Mesodermal cell (in vitro differentiated cells): Measurements from ENCODE around the gene HSF2BP.
A peak's percentile ranks its signal among the peaks of the same experiment; 100 is the strongest.

Experiments used
- H3K27ac ChIP-seq: 2 replicates; pipeline ENCODE4 v1.7.0; 2013; ENCODE audit warnings: mild to moderate bottlenecking, low read depth, low read length, moderate library complexity; ENCODE audit not compliant: severe bottlenecking
- H3K36me3 ChIP-seq: 2 replicates; pipeline ENCODE4 v1.7.1; 2013; ENCODE audit warnings: mild to moderate bottlenecking, low read length, moderate library complexity; ENCODE audit not compliant: control insufficient read depth, insufficient read depth
- H3K4me1 ChIP-seq: one replicate; pipeline ENCODE4 v1.7.1; 2013; ENCODE audit warnings: mild to moderate bottlenecking, low read length; ENCODE audit not compliant: insufficient read depth, control insufficient read depth, poor library complexity, severe bottlenecking
- H3K4me3 ChIP-seq: 2 replicates; pipeline ENCODE4 v1.7.0; 2013; ENCODE audit warnings: low read length, control low read depth, mild to moderate bottlenecking; ENCODE audit not compliant: insufficient read depth, poor library complexity, severe bottlenecking; ENCODE audit errors: extremely low read depth
- H3K9me3 ChIP-seq: 2 replicates; pipeline ENCODE4 v1.7.1; 2013; ENCODE audit warnings: mild to moderate bottlenecking, low read length, moderate library complexity; ENCODE audit not compliant: control insufficient read depth
- WGBS, 2 experiments: methylation state at CpG; one replicate each; pipeline ENCODE4 v1.1.5; 2013; ENCODE audit warnings: missing lambda C conversion rate in 2 of 2; ENCODE audit not compliant: insufficient coverage in 2 of 2; 5-methylcytosine and 5-hydroxymethylcytosine counted together

The HSF2BP gene

GRCh38 chr21:43603641-43604504 lies 55.4 kb downstream of the HSF2BP start:
- WGBS, 2 experiments, result 79 to 92% methylated on average over 5 to 6 of the region's 8 CpGs
- no peak overlapping the region for H3K4me3 ChIP-seq
- no peaks in the 10 kb centered on the region for H3K36me3 ChIP-seq
- H3K9me3 ChIP-seq, result no peaks in the 10 kb centered on the region
- no peak overlapping the region for H3K27ac ChIP-seq
- peaks cover 49% of the 10 kb centered on the region for H3K4me1 ChIP-seq

DNA sequence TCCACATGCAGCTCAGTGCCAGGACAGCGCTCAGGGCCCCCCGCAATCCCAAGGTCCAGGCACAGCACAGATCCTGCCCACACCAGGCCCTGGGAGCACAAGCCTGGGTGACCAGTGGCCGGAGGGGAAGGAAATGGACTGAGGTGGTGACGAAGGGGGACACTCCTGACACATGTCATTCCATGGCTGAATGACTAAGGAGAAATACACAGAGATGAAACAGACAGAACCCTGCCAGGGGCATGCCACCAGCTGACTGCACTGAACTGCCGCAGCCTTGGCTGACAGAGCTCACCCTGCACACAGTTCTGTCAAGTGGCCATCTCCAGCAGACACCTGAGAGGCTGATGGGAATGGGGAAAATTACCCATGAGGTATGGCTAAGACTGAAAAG lies 56.1 kb downstream of the HSF2BP start:
- H3K9me3 ChIP-seq, result no peaks in the 10 kb centered on the region
- no peak overlapping the region for H3K4me3 ChIP-seq
- 71 to 94% methylated on average over 3 to 5 of the region's 5 CpGs for WGBS, 2 experiments
- H3K36me3 ChIP-seq, result no peaks in the 10 kb centered on the region
- H3K4me1 ChIP-seq, result peaks cover 55% of the 10 kb centered on the region
- no peak overlapping the region for H3K27ac ChIP-seq

DNA sequence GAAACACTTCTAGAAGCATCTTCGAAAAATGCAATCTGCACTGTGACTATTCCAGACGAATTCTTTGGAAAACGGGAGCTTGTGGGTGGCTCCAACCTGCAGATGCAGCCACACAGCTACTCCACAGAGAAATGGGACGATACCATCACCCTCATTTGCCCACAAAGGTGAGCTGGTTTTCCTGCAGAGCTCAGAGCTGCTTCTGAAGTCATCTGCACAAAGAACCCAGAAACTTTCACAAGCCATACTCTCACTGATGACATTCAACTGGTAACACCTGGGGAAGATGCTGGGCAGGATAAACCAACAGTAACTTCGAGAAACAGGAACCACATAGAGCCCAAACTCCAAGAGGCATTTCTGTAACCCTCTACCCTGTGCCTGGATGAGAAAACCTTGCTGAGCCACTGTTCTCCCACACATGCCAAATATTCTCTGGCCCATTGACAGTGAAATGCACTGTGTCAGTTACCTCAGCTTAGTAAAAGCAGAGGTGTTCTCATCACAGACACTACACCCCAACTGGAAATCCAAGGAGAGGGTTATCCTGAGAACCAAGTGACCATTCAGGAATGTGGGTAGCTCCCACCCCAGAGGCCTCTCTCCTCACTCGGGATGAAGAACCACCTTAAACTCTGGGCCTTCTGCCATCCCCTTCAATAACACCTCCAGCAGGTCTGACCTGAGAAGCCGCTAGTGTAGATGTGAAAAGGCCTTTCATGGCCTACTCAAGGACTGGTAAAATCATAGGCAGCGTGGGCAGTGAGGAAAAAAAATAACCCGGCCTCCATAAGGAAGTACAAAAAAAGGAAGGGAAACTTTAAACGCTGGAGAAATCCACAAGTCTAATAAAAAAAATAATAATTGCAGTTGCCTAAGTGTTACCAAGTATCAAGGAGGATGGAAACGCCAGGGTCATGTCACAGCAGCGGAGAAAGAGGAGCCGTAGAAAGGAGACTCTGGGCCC lies 56.7 kb downstream of the HSF2BP start:
- 91 to 95% methylated on average over 9 to 11 of the region's 13 CpGs for WGBS, 2 experiments
- no peak overlapping the region for H3K27ac ChIP-seq
- H3K4me1 ChIP-seq, result peaks cover 61% of the 10 kb centered on the region

GRCh38 chr21:43600642-43601402 lies 58.5 kb downstream of the HSF2BP start:
- H3K9me3 ChIP-seq, result no peaks in the 10 kb centered on the region
- 88 to 93% methylated on average over 7 to 9 of the region's 12 CpGs for WGBS, 2 experiments
- no peak overlapping the region for H3K4me3 ChIP-seq
- no peak overlapping the region for H3K27ac ChIP-seq
- peaks cover 61% of the 10 kb centered on the region for H3K4me1 ChIP-seq
- no peaks in the 10 kb centered on the region for H3K36me3 ChIP-seq

More for the DNA sequence above, 56.7 kb downstream of the HSF2BP start:
- H3K4me3 ChIP-seq, result no peak overlapping the region
- no peaks in the 10 kb centered on the region for H3K9me3 ChIP-seq
- H3K36me3 ChIP-seq, result no peaks in the 10 kb centered on the region

GRCh38 chr21:43599728-43600127 lies 59.6 kb downstream of the HSF2BP start:
- no peak overlapping the region for H3K4me3 ChIP-seq
- peaks cover 59% of the 10 kb centered on the region for H3K4me1 ChIP-seq
- no peaks in the 10 kb centered on the region for H3K9me3 ChIP-seq
- 100% methylated on average over 1 to 2 of the region's 5 CpGs for WGBS, 2 experiments
- no peak overlapping the region for H3K27ac ChIP-seq
- no peaks in the 10 kb centered on the region for H3K36me3 ChIP-seq

GRCh38 chr21:43598416-43599120 lies 60.7 kb downstream of the HSF2BP start:
- no peaks in the 10 kb centered on the region for H3K9me3 ChIP-seq
- 87 to 95% methylated on average over 5 to 6 of the region's 7 CpGs for WGBS, 2 experiments
- no peaks in the 10 kb centered on the region for H3K36me3 ChIP-seq
- H3K4me3 ChIP-seq, result no peak overlapping the region
- H3K27ac ChIP-seq, result peak overlapping the region; percentile 87
- peaks cover 59% of the 10 kb centered on the region for H3K4me1 ChIP-seq

DNA sequence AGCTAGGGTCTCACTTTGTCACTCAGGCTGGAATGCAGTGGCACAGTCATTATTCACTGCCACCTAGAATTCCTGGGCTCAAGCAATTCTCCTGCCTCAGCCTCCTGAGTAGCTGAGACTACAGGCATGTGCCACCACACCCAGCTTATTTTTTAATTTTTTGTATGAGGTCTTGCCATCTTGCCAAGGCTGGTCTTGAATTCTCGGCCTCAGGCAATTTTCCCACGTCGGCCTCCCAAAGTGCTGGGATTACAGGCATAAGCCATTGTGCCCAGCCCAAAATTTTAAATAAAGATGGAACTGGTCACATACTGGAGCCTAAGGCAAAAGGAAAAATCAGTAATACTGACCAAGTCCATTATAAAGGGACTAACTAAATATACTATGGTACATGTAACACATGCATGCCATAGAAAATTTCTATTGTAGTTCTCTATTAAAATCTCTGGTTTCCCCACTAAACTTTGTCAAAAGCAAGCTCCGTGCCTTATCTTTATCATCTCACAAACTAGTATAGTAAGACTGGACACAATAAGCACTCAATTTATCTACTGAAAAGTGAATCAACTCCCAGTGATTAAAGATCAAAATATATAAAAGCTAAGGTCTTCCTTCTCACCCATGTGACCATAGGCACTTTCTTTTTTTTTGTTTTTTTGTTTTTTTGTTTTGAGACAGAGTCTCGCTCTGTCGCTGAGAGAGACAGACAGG lies 61.6 kb downstream of the HSF2BP start:
- Histone ChIP-seq H3K27ac (no peak overlapping the region), H3K9me3 (no peaks in the 10 kb centered on the region), H3K36me3 (no peaks in the 10 kb centered on the region), H3K4me3 (no peak overlapping the region), H3K4me1 (peaks cover 62% of the 10 kb centered on the region)
- WGBS, 2 experiments, result 90 to 98% methylated on average over 5 of the region's 6 CpGs

- no CpG with 5 or more reads among the region's 1 CpG for WGBS, 2 experiments
Observed at GRCh38 chr21:43597052-43597451, 62.2 kb downstream of the HSF2BP start.

GRCh38 chr21:43596616-43597015 lies 62.7 kb downstream of the HSF2BP start:
- WGBS, 2 experiments, result 94 to 96% methylated on average over 3 to 4 of the region's 5 CpGs
- Histone ChIP-seq H3K4me3 (no peak overlapping the region), H3K27ac (peak overlapping the region; percentile 63), H3K9me3 (no peaks in the 10 kb centered on the region), H3K36me3 (no peaks in the 10 kb centered on the region), H3K4me1 (peaks cover 58% of the 10 kb centered on the region)

More at GRCh38 chr21:43597052-43597451, 62.2 kb downstream of the HSF2BP start:
- no peaks in the 10 kb centered on the region for H3K36me3 ChIP-seq
- H3K4me1 ChIP-seq, result peaks cover 60% of the 10 kb centered on the region
- H3K9me3 ChIP-seq, result no peaks in the 10 kb centered on the region
- H3K4me3 ChIP-seq, result no peak overlapping the region
- peak overlapping the region; percentile 63 for H3K27ac ChIP-seq
